ENCODE results near the gene CPT1C. TPM values are rescaled to one million over a fixed set of nuclear protein-coding genes. Genes with fewer than 3 reads are reported as not detected.

CPT1C gene
- total and polyA plus RNA-seq, 2 of the 4 experiments (the other 2 are of a cell fraction), result 14.2 to 56.1 TPM

DNA sequence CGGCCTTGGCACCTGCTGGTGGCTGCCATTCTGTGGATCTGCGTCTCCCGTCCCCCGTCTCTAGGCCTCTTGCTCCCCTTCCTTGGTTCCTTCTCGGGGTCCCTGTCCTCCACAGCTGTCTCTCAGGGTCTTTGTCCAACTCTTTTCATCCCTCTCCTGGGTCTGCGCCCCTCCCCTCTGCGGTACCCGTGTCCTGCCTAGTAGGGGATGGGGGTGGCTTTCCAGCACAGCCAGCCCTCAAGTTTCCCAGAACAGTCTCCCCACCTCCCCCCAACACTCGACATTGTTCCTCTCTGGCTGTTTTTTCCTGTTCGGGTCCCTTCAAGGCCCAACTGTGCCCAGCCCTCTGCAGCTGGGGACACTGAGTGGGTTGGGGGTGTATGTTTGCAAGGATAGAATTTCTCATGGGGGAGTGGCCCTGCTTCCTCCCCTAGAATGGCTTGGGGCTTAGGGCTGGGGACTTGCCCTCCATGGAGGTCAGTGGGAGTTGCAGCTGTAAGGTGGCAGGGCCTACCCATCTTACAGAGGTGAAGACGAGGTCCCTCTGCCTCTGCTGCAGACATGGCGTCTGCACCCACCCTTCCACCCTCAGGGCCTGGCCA is 2.3 kb upstream of the CPT1C start:
- Histone ChIP-seq H3K36me3 (ENCODE audit: control insufficient read depth, insufficient read depth, low read length) (peaks cover 38% of the 10 kb centered on the region), H4K5ac (ENCODE audit: low read depth, low read length) (no peak overlapping the region), H3K4me2 (ENCODE audit: low read depth, low read length) (no peak overlapping the region), H3K9ac (ENCODE audit: low read depth, low read length) (no peak overlapping the region), H2BK20ac (ENCODE audit: low read depth, low read length) (no peak overlapping the region), H2AK9ac (replicated peaks; ENCODE audit: low read depth, low read length, poor library complexity) (peak overlapping the region; percentile 73), H2BK5ac (ENCODE audit: low read depth, low read length, poor library complexity, severe bottlenecking) (no peak overlapping the region), H3K23ac (ENCODE audit: low read depth, low read length) (no peak overlapping the region), H2BK15ac (ENCODE audit: low read depth, low read length) (no peak overlapping the region), H4K8ac (ENCODE audit: low read depth in 2 of 2, low read length in 2 of 2) (no peak overlapping the region), H3K18ac (ENCODE audit: low read depth, low read length) (no peak overlapping the region), H3K27ac (ENCODE audit: insufficient read depth, low read length) (no peak overlapping the region), H3K27me3 (ENCODE audit: control insufficient read depth, insufficient read depth, low read length) (no peaks in the 10 kb centered on the region), H3K9me1 (ENCODE audit: insufficient read depth, low read length) (peaks cover 5% of the 10 kb centered on the region; the same call in 1 of the 2 replicates), H3K4ac (ENCODE audit: low read depth, low read length) (no peak overlapping the region), H2AFZ (replicated peaks; ENCODE audit: low read length, poor library complexity) (no peak overlapping the region), H3K4me1 (ENCODE audit: control insufficient read depth, insufficient read depth, low read length) (peaks cover 9% of the 10 kb centered on the region), H3K14ac (replicated peaks; ENCODE audit: low read depth, low read length) (no peak overlapping the region), H3K4me3 (ENCODE audit: insufficient read depth, low read depth, low read length) (no peak overlapping the region), H3K56ac (ENCODE audit: extremely low read depth, insufficient read depth, low read length) (no peak overlapping the region), H2AK5ac (ENCODE audit: low read depth, low read length) (no peak overlapping the region), H3K79me1 (ENCODE audit: low read depth in 1 of 2, low read length in 2 of 2) (peaks cover 14 to 60% of the 10 kb centered on the region in 2 experiments), H3K9me3 (ENCODE audit: control insufficient read depth, insufficient read depth, low read length) (no peaks in the 10 kb centered on the region), H4K91ac (ENCODE audit: insufficient read depth, low read depth, low read length) (no peak overlapping the region), H4K20me1 (ENCODE audit: insufficient read depth, low read length) (peaks cover 25% of the 10 kb centered on the region), H2BK120ac (ENCODE audit: low read depth, low read length) (no peak overlapping the region)
- DNase-seq, result no peak
- TF ChIP-seq MAFK (IDR thresholded peaks at IDR 0.05; ENCODE audit: low read depth, low read length) (no peak), MAZ (IDR thresholded peaks at IDR 0.05; ENCODE audit: borderline replicate concordance, low read depth, low read length) (no peak), SMC3 (IDR thresholded peaks at IDR 0.05; ENCODE audit: low read depth, low read length) (no peak)
- no TSS peak for BruUV-seq (replicated peaks)
- ATAC-seq (ENCODE audit: low read depth), result no peak
- in situ Hi-C loops (cut with MboI; ENCODE audit: low sequenced_read_pairs) (loop anchor here (10.0 kb wide), 1 partner anchor 166 kb away; the partner anchor contains the start of gene PTOV1), intact Hi-C loops (cut with micrococcal nuclease) (no loop called here), dilution Hi-C loops (cut with HindIII; ENCODE audit: low sequenced_read_pairs, unreplicated experiment) (no loop called here)
- ChIA-PET CTCF (interaction anchor here (1.3 kb wide), 1 partner anchor 8 kb away, joined by 5 read pairs; no protein-coding TSS in a partner anchor), POLR2A (ENCODE audit: unreplicated experiment) (interaction anchor here (1.1 kb wide), 1 partner anchor 48 kb away, joined by 3 read pairs; the partner anchor contains the start of gene RRAS)
- no CpG with 5 or more reads among the region's 12 CpGs for WGBS, 2 experiments (ENCODE audit: extremely low coverage in 2 of 2, insufficient read length in 1 of 2)
